CD4-positive, alpha-beta T cell treated with Interleukin-15 for 4 hours (primary cell): ENCODE data around the gene PPTC7.
"Not testable (repeated sequence)": the region's sequence is repeated elsewhere in the genome, so short reads cannot be mapped to it uniquely, and the experiment has no call there.

ENCODE experiments used
- DNase-seq: peaks from one replicate; pipeline ENCODE4 v3.0.0-alpha.2; 2020; ENCODE audit warnings: low spot score

The PPTC7 gene

GRCh38 chr12:110585231-110585799 is 2.2 kb upstream of the PPTC7 start:
- peak; percentile 64 for DNase-seq

DNA sequence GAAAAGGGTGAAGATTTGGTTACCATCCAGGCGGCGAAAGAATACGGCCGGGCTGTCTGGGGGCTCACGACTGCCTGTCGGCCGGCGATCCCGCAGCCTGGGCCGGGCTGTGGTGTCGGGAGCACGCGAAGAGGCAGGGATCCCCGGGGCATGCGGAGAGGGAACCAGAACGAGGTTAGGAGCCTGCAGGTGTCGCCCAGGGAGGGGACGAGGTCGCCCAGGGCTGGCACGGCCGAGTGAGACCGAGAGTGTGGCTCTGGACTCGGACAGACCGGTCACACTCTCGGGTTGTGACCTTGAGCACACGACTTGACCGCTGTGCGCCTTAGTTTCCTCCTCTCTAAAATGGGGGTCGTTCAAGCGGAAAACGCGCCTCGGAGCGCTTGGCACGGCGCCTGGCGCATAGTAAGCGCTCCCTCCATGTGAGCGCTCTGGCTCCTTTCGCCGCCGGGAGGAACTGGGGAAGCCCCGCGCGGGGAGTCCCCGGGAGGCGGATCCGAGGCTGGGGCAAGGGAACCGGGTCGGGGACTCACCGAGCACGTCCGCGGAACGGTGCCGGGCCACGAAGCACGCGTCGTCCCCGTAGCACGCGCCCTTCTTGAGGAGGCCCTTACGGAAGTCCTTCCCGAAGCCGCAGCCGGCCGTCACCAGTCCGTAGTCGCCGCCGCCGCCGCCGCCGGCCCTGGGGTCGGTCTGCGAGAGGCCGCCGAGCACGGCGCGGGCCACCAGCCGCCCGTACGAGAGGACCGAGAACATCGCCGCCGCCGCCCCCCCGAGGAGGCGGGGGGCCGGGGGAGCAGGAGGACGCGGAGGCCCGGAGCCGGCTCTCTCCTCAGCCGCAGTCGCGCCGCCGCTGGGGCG is 612 bp downstream of the PPTC7 start:
- DNase-seq: peak; percentile 78

- no peak for DNase-seq
Measured at GRCh38 chr12:110581931-110582275, 1.2 kb downstream of the PPTC7 start.

- DNase-seq: no peak
Measured at GRCh38 chr12:110579535-110580253, 3.4 kb downstream of the PPTC7 start.

GRCh38 chr12:110578694-110579534 is 4.2 kb downstream of the PPTC7 start:
- peak; percentile 68 for DNase-seq

DNA sequence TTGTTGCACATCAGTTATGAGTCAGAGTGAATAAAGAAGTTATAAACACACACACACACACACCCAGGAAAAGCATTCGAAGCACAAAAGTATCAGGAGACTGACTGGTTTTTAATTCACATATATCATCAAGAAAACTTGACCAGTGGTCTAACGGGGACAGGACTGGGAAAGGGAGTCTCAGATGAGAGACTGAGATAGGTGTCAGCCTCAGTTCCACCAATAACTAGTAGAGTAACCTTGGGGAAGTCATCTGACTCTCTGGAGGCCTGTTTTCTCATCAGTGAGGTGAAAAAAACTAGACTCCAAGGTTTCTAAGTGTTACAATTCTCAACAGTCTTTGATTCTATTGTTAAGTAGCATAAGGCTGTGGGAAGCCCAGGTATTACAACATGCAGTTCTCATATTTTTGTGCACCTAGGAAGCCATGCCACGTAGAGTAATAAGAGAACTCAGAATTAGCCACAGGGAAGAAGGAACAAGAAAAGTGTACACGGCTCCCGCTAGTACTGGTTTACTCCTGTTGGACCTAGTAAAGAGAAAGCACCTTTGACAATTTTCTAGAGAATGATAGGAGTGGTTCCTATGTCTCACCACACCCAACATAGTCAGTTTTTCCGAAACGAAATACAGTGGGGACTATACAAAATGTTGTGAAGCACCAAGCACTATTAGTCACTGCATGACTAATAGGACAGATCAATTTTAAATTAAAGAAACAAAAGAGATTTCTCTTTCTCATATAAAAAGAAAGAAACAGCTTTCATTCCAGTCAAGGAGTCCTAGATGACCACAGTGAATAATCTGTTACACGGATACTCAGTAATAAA is 5.0 kb downstream of the PPTC7 start:
- peak; percentile 88 for DNase-seq

- DNase-seq: no peak
Measured at GRCh38 chr12:110576504-110576903, 6.6 kb downstream of the PPTC7 start.

GRCh38 chr12:110575326-110575725 is 7.8 kb downstream of the PPTC7 start:
- no peak for DNase-seq

- not testable (repeated sequence) for DNase-seq
Measured at GRCh38 chr12:110574717-110575230, 8.3 kb downstream of the PPTC7 start.

DNA sequence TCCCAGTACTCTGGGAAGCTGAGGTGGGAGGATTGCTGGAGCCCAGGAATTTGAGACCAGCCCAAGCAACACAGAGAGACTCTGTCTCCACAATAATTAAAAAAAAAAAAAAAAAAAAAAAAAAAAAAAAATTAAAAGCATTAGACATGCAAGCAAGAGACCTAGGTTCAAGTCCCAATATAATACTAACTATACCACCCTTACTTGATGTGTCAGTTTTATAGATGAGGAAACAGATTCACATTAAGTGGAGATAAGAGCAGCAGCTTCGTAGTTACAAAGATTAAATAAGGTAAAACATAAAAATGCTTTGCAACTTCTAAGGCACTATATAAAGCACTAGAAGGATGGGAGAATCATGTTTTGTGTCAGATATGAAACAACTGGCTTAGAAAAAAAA is 9.1 kb downstream of the PPTC7 start:
- no peak for DNase-seq

GRCh38 chr12:110570798-110571197 is 12.3 kb downstream of the PPTC7 start:
- not testable (repeated sequence) for DNase-seq

- not testable (repeated sequence) for DNase-seq
Measured at GRCh38 chr12:110569838-110570237, 13.3 kb downstream of the PPTC7 start.

- DNase-seq: no peak
Measured at GRCh38 chr12:110568752-110569151, 14.4 kb downstream of the PPTC7 start.

DNA sequence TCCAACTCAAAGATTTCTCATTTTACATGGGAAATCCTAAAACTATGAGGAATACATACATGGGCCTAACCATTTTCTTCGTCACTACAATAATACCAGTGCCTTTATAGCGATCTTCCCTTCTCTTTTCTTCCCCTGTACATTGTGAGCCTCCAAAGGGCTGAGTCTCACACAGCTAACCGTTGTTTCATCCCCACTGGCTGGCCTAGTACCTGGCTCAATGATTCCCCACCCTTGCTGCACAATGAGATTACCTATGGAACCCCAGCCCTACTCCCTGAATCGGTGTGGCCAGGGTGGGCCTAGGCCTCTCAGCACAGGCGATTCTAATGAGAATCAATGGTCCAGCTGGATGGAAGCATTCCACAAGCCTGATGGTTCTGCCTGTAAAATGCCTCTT is 16.1 kb downstream of the PPTC7 start:
- no peak for DNase-seq

- no peak for DNase-seq
Measured at GRCh38 chr12:110565894-110566871, 16.9 kb downstream of the PPTC7 start.

GRCh38 chr12:110564471-110564991 is 18.6 kb downstream of the PPTC7 start:
- no peak for DNase-seq

GRCh38 chr12:110563702-110564470 is 19.2 kb downstream of the PPTC7 start:
- no peak for DNase-seq

GRCh38 chr12:110562386-110562785 is 20.7 kb downstream of the PPTC7 start:
- peak; percentile 45 for DNase-seq
